ENCODE measurements around the gene RNF25. TPM values are rescaled to one million over a fixed set of nuclear protein-coding genes. Genes with fewer than 3 reads are reported as not detected.

RNF25 gene
- total and polyA plus RNA-seq, 2 of the 4 experiments (the other 2 are of a cell fraction) = 56.5 to 78.1 TPM

DNA sequence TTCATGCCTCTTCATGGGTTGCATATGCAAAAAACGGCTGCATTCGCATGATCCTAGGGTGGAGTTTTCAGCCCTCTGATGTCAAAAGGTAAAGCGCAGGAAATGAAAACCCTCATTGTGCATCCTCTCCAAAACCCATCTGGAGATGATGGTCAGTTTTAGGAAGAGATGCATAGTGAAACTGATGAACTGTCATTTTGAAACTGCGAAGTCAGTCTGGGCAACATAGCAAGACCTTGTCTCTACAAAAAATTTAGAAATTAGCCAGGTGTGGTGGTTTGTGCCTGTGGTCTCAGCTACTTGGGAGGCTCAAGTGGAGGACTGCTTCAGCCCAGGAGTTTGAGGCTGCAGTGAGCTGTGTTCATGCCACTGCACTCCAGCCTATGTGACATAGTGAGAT is 36.3 kb upstream of the RNF25 start:
- WGBS, 2 experiments (ENCODE audit: extremely low coverage in 2 of 2, insufficient read length in 1 of 2) = no CpG with 5 or more reads among the region's 4 CpGs
- no peaks in the 10 kb centered on the region for H3K9me1 ChIP-seq (ENCODE audit: insufficient read depth, low read length)
- H2AK9ac ChIP-seq (replicated peaks; ENCODE audit: low read depth, low read length, poor library complexity) = no peak overlapping the region
- no peak overlapping the region for H3K56ac ChIP-seq (ENCODE audit: extremely low read depth, insufficient read depth, low read length)
- no peak overlapping the region for H3K4me2 ChIP-seq (ENCODE audit: low read depth, low read length)
- POLR2A ChIA-PET (ENCODE audit: unreplicated experiment) = no interaction called here
- H3K23ac ChIP-seq (ENCODE audit: low read depth, low read length) = no peak overlapping the region
- H2BK5ac ChIP-seq (ENCODE audit: low read depth, low read length, poor library complexity, severe bottlenecking) = no peak overlapping the region
- no peak for ATAC-seq (ENCODE audit: low read depth)
- H3K36me3 ChIP-seq (ENCODE audit: control insufficient read depth, insufficient read depth, low read length) = no peaks in the 10 kb centered on the region
- no peak overlapping the region for H4K5ac ChIP-seq (ENCODE audit: low read depth, low read length)
- no peaks in the 10 kb centered on the region for H3K9me3 ChIP-seq (ENCODE audit: control insufficient read depth, insufficient read depth, low read length)
- no peaks in the 10 kb centered on the region for H3K27me3 ChIP-seq (ENCODE audit: control insufficient read depth, insufficient read depth, low read length)
- H2AK5ac ChIP-seq (ENCODE audit: low read depth, low read length) = no peak overlapping the region
- H4K8ac ChIP-seq (ENCODE audit: low read depth in 2 of 2, low read length in 2 of 2) = no peak overlapping the region
- no peak overlapping the region for H4K91ac ChIP-seq (ENCODE audit: insufficient read depth, low read depth, low read length)
- H2BK20ac ChIP-seq (ENCODE audit: low read depth, low read length) = no peak overlapping the region
- no peak overlapping the region for H3K9ac ChIP-seq (ENCODE audit: low read depth, low read length)
- intact Hi-C loops (cut with micrococcal nuclease) (no loop called here), in situ Hi-C loops (cut with MboI; ENCODE audit: low sequenced_read_pairs) (no loop called here), dilution Hi-C loops (cut with HindIII; ENCODE audit: low sequenced_read_pairs, unreplicated experiment) (no loop called here)
- no peak overlapping the region for H2AFZ ChIP-seq (replicated peaks; ENCODE audit: low read length, poor library complexity)
- CTCF ChIA-PET = interaction anchor here (0.7 kb wide), 1 partner anchor 144 kb away, joined by 5 read pairs; no protein-coding TSS in a partner anchor
- H3K27ac ChIP-seq (ENCODE audit: insufficient read depth, low read length) = no peak overlapping the region
- no TSS peak for BruUV-seq (replicated peaks)
- H3K18ac ChIP-seq (ENCODE audit: low read depth, low read length) = no peak overlapping the region
- no peaks in the 10 kb centered on the region for H4K20me1 ChIP-seq (ENCODE audit: insufficient read depth, low read length)
- no peak for DNase-seq
- peaks cover 3% of the 10 kb centered on the region; the same call in 1 of the 2 replicates for H3K4me1 ChIP-seq (ENCODE audit: control insufficient read depth, insufficient read depth, low read length)
- no peak overlapping the region for H3K4me3 ChIP-seq (ENCODE audit: insufficient read depth, low read depth, low read length)
- no peak overlapping the region for H3K4ac ChIP-seq (ENCODE audit: low read depth, low read length)
- peaks cover 9 to 10% of the 10 kb centered on the region in 2 experiments; a peak in 3 of 4 replicates for H3K79me1 ChIP-seq (ENCODE audit: low read depth in 1 of 2, low read length in 2 of 2)
- TF ChIP-seq POLR2A (IDR thresholded peaks at IDR 0.05; ENCODE audit: low read depth, low read length) = no peak
- TF ChIP-seq RFX5 (IDR thresholded peaks at IDR 0.05; ENCODE audit: low read depth, low read length) = no peak
- no peak overlapping the region for H2BK120ac ChIP-seq (ENCODE audit: low read depth, low read length)
- no peak overlapping the region for H3K14ac ChIP-seq (replicated peaks; ENCODE audit: low read depth, low read length)
- no peak overlapping the region for H2BK15ac ChIP-seq (ENCODE audit: low read depth, low read length)
